Measurements from ENCODE around the gene GPR141. TPM values are rescaled to one million over a fixed set of nuclear protein-coding genes. Genes with fewer than 3 reads are reported as not detected.

GPR141 gene
- total and polyA plus RNA-seq, 9 of the 15 experiments (the other 6 are each of a cell fraction or from before 2014, with no cell fraction given) = not detected

DNA sequence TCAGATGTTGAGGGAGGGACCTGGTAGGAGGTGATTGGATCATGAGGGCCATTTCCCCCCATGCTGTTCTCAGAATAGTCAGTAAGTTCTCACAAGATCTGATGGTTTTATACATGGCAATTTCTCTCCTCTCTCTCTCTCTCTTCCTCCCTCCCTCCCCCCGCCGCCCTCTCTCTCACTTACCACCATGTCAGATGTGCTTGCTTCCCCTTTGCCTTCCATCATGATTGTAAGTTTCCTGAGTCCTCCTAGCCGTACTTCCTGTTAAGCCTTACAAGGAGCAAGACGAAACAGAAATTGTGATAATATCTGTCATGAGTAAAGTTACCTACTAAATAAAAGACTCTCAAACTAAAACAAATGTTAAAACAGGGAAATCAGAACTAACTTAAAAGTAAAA, 19.9 kb upstream of the GPR141 start:
- no peaks in the 10 kb centered on the region for H3K9me3 ChIP-seq (replicated peaks; ENCODE audit: control insufficient read depth, insufficient read depth, low read depth, low read length)
- in situ Hi-C loops (cut with MboI) = no loop called here
- ATAC-seq (no peak), FAIRE-seq (no peak), DNase-seq (ENCODE audit: extremely low read depth in 1 of 4, low spot score in 3 of 4) (no peak)
- intact Hi-C loops (cut with micrococcal nuclease) = no loop called here
- no peak overlapping the region for H3K9ac ChIP-seq (ENCODE audit: insufficient read depth in 1 of 2, low read depth in 2 of 2, low read length in 2 of 2)
- H3K79me2 ChIP-seq (ENCODE audit: control insufficient read depth, insufficient read depth, low read length) = no peaks in the 10 kb centered on the region
- POLR2A ChIA-PET = no interaction called here
- no peak overlapping the region for H3K4me2 ChIP-seq (ENCODE audit: insufficient read depth, low read length)
- WGBS (ENCODE audit: insufficient coverage, low coverage, missing lambda C conversion rate) = 0% methylated on average over 4 of the region's 4 CpGs
- H3K4me3 ChIP-seq = no peak overlapping the region
- no peaks in the 10 kb centered on the region for H3K4me1 ChIP-seq (replicated peaks in 1 of 2; ENCODE audit: control insufficient read depth in 2 of 2, insufficient read depth in 2 of 2, low read length in 2 of 2)
- CTCF ChIA-PET (ENCODE audit: low intra/inter-chr PET ratio) = no interaction called here
- H3K36me3 ChIP-seq (ENCODE audit: control insufficient read depth, insufficient read depth, low read length) = no peaks in the 10 kb centered on the region
- H3K9me1 ChIP-seq (ENCODE audit: control insufficient read depth, insufficient read depth, low read length) = no peaks in the 10 kb centered on the region
- TF ChIP-seq NR2C2 (CRISPR knock-in tag; IDR thresholded peaks at IDR 0.05) (no peak), NR2C2 (tag; IDR thresholded peaks at IDR 0.05) (no peak), ETV1 (tag; conservative IDR thresholded peaks at IDR 0.05; ENCODE audit: low read depth) (peak; percentile 62), ZNF778 (CRISPR knock-in tag; IDR thresholded peaks at IDR 0.05) (no peak), FOXP1 (CRISPR knock-in tag; IDR thresholded peaks at IDR 0.05) (no peak), HIVEP1 (CRISPR knock-in tag; IDR thresholded peaks at IDR 0.05) (no peak), ETS2 (tag; IDR thresholded peaks at IDR 0.05; ENCODE audit: borderline replicate concordance, poor library complexity, severe bottlenecking) (no peak), GABPA (tag; conservative IDR thresholded peaks at IDR 0.05; ENCODE audit: low read depth) (peak; percentile 45)
- TF ChIP-seq, protein P1, sequence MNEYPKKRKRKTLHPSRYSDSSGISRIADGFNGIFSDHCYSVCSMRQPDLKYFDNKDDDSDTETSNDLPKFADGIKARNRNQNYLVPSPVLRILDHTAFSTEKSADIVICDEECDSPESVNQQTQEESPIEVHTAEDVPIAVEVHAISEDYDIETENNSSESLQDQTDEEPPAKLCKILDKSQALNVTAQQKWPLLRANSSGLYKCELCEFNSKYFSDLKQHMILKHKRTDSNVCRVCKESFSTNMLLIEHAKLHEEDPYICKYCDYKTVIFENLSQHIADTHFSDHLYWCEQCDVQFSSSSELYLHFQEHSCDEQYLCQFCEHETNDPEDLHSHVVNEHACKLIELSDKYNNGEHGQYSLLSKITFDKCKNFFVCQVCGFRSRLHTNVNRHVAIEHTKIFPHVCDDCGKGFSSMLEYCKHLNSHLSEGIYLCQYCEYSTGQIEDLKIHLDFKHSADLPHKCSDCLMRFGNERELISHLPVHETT (CRISPR knock-in tag; conservative IDR thresholded peaks at IDR 0.05 in 1 of 2, IDR thresholded peaks at IDR 0.05 in 1 of 2) = 0 out of 4 replicates have a peak, but pooled peaks of 1 of the 2 experiments have one; percentile 34
- TF ChIP-seq, protein P2, sequence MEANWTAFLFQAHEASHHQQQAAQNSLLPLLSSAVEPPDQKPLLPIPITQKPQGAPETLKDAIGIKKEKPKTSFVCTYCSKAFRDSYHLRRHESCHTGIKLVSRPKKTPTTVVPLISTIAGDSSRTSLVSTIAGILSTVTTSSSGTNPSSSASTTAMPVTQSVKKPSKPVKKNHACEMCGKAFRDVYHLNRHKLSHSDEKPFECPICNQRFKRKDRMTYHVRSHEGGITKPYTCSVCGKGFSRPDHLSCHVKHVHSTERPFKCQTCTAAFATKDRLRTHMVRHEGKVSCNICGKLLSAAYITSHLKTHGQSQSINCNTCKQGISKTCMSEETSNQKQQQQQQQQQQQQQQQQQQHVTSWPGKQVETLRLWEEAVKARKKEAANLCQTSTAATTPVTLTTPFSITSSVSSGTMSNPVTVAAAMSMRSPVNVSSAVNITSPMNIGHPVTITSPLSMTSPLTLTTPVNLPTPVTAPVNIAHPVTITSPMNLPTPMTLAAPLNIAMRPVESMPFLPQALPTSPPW (CRISPR knock-in tag; IDR thresholded peaks at IDR 0.05) = peak; percentile 82; the same call in 1 of the 2 replicates
- no peaks in the 10 kb centered on the region for H4K20me1 ChIP-seq (replicated peaks; ENCODE audit: control insufficient read depth, insufficient read depth, low read length)
- H3K27me3 ChIP-seq (ENCODE audit: control insufficient read depth in 2 of 2, insufficient read depth in 2 of 2, low read length in 2 of 2) = peaks cover 0 to 3% of the 10 kb centered on the region in 2 experiments; a peak in 1 of 5 replicates
- no peak overlapping the region for H3K27ac ChIP-seq (ENCODE audit: extremely low read depth, low read depth, low read length)
- no TSS peak for BruUV-seq (replicated peaks)
- H2AFZ ChIP-seq (ENCODE audit: low read depth, low read length) = no peak overlapping the region

All from K562 (cell line).